Osteocyte (in vitro differentiated cells): Measurements from ENCODE around the gene TOP3B. TPM values are rescaled to one million over a fixed set of nuclear protein-coding genes. Genes with fewer than 3 reads are reported as not detected.

Source experiments
- DNase-seq: peaks from one replicate; pipeline ENCODE4 v3.0.0; 2021; ENCODE audit warnings: mixed read lengths; ENCODE audit not compliant: unreplicated experiment; ENCODE audit errors: extremely low spot score
- H3K27ac Mint-ChIP-seq: one replicate; pipeline ENCODE4 v1.8.0; 2021; ENCODE audit warnings: mild to moderate bottlenecking, mixed read lengths; ENCODE audit not compliant: unreplicated experiment
- H3K27me3 Mint-ChIP-seq: one replicate; pipeline ENCODE4 v1.8.0; 2021; ENCODE audit warnings: mixed read lengths; ENCODE audit not compliant: unreplicated experiment
- H3K36me3 Mint-ChIP-seq: one replicate; pipeline ENCODE4 v1.8.0; 2021; ENCODE audit warnings: mixed read lengths; ENCODE audit not compliant: unreplicated experiment
- H3K4me1 Mint-ChIP-seq: one replicate; pipeline ENCODE4 v1.8.0; 2021; ENCODE audit warnings: mixed read lengths; ENCODE audit not compliant: unreplicated experiment
- H3K4me3 Mint-ChIP-seq: one replicate; pipeline ENCODE4 v1.8.0; 2021; ENCODE audit warnings: mild to moderate bottlenecking, moderate library complexity, mixed read lengths; ENCODE audit not compliant: unreplicated experiment
- H3K9me3 Mint-ChIP-seq: one replicate; pipeline ENCODE4 v1.8.0; 2021; ENCODE audit warnings: mixed read lengths; ENCODE audit not compliant: unreplicated experiment
- CTCF ChIP-seq: fragments of 200-600 bp; sonication (generic); IDR thresholded peaks from 2 replicates; pipeline ENCODE4 v1.5.0; 2021; ENCODE audit warnings: antibody characterized with exemption, mild to moderate bottlenecking, moderate library complexity
- total RNA-seq: library from RNA; stranded (reverse); gene quantifications from 2 replicates; pipeline ENCODE4 v1.2.1, GENCODE V29; 2021

TOP3B gene
- total RNA-seq, 1 donor from 2014 or later = 46.0 TPM

- no peak for DNase-seq
- Mint-ChIP-seq H3K27me3 (peaks cover 9% of the 10 kb centered on the region), H3K36me3 (no peaks in the 10 kb centered on the region), H3K27ac (no peak overlapping the region), H3K9me3 (no peaks in the 10 kb centered on the region), H3K4me3 (no peak overlapping the region), H3K4me1 (no peaks in the 10 kb centered on the region)
- TF ChIP-seq CTCF = no peak
Measured at GRCh38 chr22:22026157-22026831, 43.7 kb upstream of the TOP3B start.

GRCh38 chr22:22025320-22026156, 43.0 kb upstream of the TOP3B start:
- no peak for TF ChIP-seq CTCF
- Mint-ChIP-seq H3K27ac (no peak overlapping the region), H3K4me3 (no peak overlapping the region), H3K9me3 (no peaks in the 10 kb centered on the region), H3K36me3 (no peaks in the 10 kb centered on the region), H3K27me3 (peaks cover 5% of the 10 kb centered on the region), H3K4me1 (no peaks in the 10 kb centered on the region)
- DNase-seq = no peak

- no peak for DNase-seq
- H3K4me1 Mint-ChIP-seq = no peaks in the 10 kb centered on the region
- H3K27ac Mint-ChIP-seq = no peak overlapping the region
- H3K36me3 Mint-ChIP-seq = no peaks in the 10 kb centered on the region
- peaks cover 5% of the 10 kb centered on the region for H3K27me3 Mint-ChIP-seq
- no peak for TF ChIP-seq CTCF
- H3K4me3 Mint-ChIP-seq = no peak overlapping the region
- no peaks in the 10 kb centered on the region for H3K9me3 Mint-ChIP-seq
Measured at GRCh38 chr22:22024440-22024839, 41.9 kb upstream of the TOP3B start.

- Mint-ChIP-seq H3K36me3 (no peaks in the 10 kb centered on the region), H3K27ac (no peak overlapping the region), H3K4me1 (no peaks in the 10 kb centered on the region), H3K27me3 (peaks cover 5% of the 10 kb centered on the region), H3K4me3 (no peak overlapping the region), H3K9me3 (no peaks in the 10 kb centered on the region)
- TF ChIP-seq CTCF = no peak
- DNase-seq = peak; percentile 51
Measured at GRCh38 chr22:22023581-22024137, 41.1 kb upstream of the TOP3B start.

- H3K4me1 Mint-ChIP-seq = no peaks in the 10 kb centered on the region
- H3K9me3 Mint-ChIP-seq = no peaks in the 10 kb centered on the region
- no peaks in the 10 kb centered on the region for H3K36me3 Mint-ChIP-seq
- H3K4me3 Mint-ChIP-seq = no peak overlapping the region
- DNase-seq = no peak
- TF ChIP-seq CTCF = no peak
- H3K27ac Mint-ChIP-seq = no peak overlapping the region
- H3K27me3 Mint-ChIP-seq = peaks cover 10% of the 10 kb centered on the region
Measured at GRCh38 chr22:22022947-22023534, 40.5 kb upstream of the TOP3B start.
